ENCODE results near the gene RNF31. TPM values are rescaled to one million over a fixed set of nuclear protein-coding genes. Genes with fewer than 3 reads are reported as not detected.

RNF31 gene
- total and polyA plus RNA-seq, 9 donors: 19.2 to 74.4 (median 52.3) TPM

- Histone ChIP-seq H3K4me1 (ENCODE audit: insufficient read depth) (peaks cover 8% of the 10 kb centered on the region), H3K36me3 (no peaks in the 10 kb centered on the region), H3K4me3 (peak overlapping the region; percentile 84), H3K9me3 (no peaks in the 10 kb centered on the region), H3K27me3 (no peaks in the 10 kb centered on the region), H3K27ac (peak overlapping the region; percentile 71 to 84)
- peak in 1 of 5 donors; percentile 42 for DNase-seq
- TF ChIP-seq CTCF (IDR thresholded peaks at IDR 0.05) (no peak), POLR2A (IDR thresholded peaks at IDR 0.05) (no peak), EP300 (IDR thresholded peaks at IDR 0.05) (no peak)
- intact Hi-C loops (cut with DNase I): loop anchor here in 1 of 4 donors (5.0 kb wide), 1 partner anchor 105 kb away; no protein-coding TSS in a partner anchor
- 2 to 9% (median 3%) methylated on average over 8 of the region's 8 CpGs for WGBS, 3 donors
These were observed 14.8 kb downstream of the RNF31 start for GRCh38 chr14:24162093-24162492.

- Histone ChIP-seq H3K36me3 (no peaks in the 10 kb centered on the region), H3K27me3 (no peaks in the 10 kb centered on the region), H3K27ac (no peak overlapping the region), H3K4me1 (ENCODE audit: insufficient read depth) (peaks cover 8% of the 10 kb centered on the region), H3K9me3 (no peaks in the 10 kb centered on the region), H3K4me3 (no peak overlapping the region)
- WGBS, 3 donors: 83 to 86% (median 85%) methylated on average over 12 to 14 of the region's 14 CpGs
- no peak for DNase-seq
- TF ChIP-seq POLR2A (IDR thresholded peaks at IDR 0.05) (no peak), CTCF (IDR thresholded peaks at IDR 0.05) (no peak), EP300 (IDR thresholded peaks at IDR 0.05) (no peak)
- intact Hi-C loops (cut with DNase I): loop anchor here in 1 of 4 donors (5.0 kb wide), 1 partner anchor 107 kb away; no protein-coding TSS in a partner anchor
These were observed 17.3 kb downstream of the RNF31 start for GRCh38 chr14:24164518-24164991.

GRCh38 chr14:24165785-24166184, 18.5 kb downstream of the RNF31 start:
- H3K36me3 ChIP-seq: no peaks in the 10 kb centered on the region
- peaks cover 8% of the 10 kb centered on the region for H3K4me1 ChIP-seq (ENCODE audit: insufficient read depth)
- intact Hi-C loops (cut with DNase I): no loop called here
- H3K9me3 ChIP-seq: no peaks in the 10 kb centered on the region
- no peaks in the 10 kb centered on the region for H3K27me3 ChIP-seq
- no peak for DNase-seq
- H3K4me3 ChIP-seq: no peak overlapping the region
- no peak overlapping the region for H3K27ac ChIP-seq
- TF ChIP-seq CTCF (IDR thresholded peaks at IDR 0.05): no peak
- TF ChIP-seq EP300 (IDR thresholded peaks at IDR 0.05): no peak
- WGBS, 3 donors: 86 to 90% (median 88%) methylated on average over 5 of the region's 5 CpGs

- TF ChIP-seq POLR2A (IDR thresholded peaks at IDR 0.05): no peak
- TF ChIP-seq EP300 (IDR thresholded peaks at IDR 0.05): no peak
- no peak for TF ChIP-seq CTCF (IDR thresholded peaks at IDR 0.05)
- WGBS, 3 donors: 69 to 85% (median 77%) methylated on average over 3 of the region's 3 CpGs
- no peaks in the 10 kb centered on the region for H3K9me3 ChIP-seq
- DNase-seq: no peak
- no peaks in the 10 kb centered on the region for H3K27me3 ChIP-seq
- no peak overlapping the region for H3K4me3 ChIP-seq
- intact Hi-C loops (cut with DNase I): no loop called here
- no peaks in the 10 kb centered on the region for H3K36me3 ChIP-seq
- H3K27ac ChIP-seq: no peak overlapping the region
- peaks cover 16% of the 10 kb centered on the region for H3K4me1 ChIP-seq (ENCODE audit: insufficient read depth)
These were observed 20.3 kb downstream of the RNF31 start for GRCh38 chr14:24167469-24168114.

Measured in ovary (tissue), 9 donors.